Activated T-cell treated with anti-CD3 and anti-CD28 coated beads for 4 hours (primary cell): Measurements from ENCODE around the gene RASGRF1.
"Not testable (repeated sequence)": the region's sequence is repeated elsewhere in the genome, so short reads cannot be mapped to it uniquely, and the experiment has no call there.

ENCODE experiments used
- DNase-seq: peaks from one replicate; pipeline ENCODE4 v3.0.0-alpha.2; 2020

RASGRF1 gene

GRCh38 chr15:79034284-79034683 lies 56.3 kb downstream of the RASGRF1 start:
- DNase-seq, result no peak

DNA sequence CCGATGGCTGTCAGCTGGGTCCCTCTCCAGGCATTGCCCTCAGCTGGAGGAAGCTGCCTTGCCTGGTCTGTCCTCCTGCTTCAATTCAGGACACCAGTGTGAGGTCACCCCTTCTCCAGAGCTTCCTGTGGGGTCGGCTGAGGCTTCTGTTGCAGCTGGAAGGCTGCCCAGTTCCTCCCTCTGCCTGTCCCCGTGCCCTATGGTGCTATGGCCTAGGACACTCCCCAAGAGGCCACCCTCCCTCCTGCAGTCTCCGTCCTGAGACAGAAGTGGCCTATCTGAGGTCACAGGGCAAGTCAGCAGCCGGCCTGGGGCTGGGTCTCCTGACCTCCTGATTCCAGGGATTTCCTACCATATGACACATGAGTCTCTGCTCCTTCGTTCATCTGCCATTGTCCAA lies 57.9 kb downstream of the RASGRF1 start:
- DNase-seq, result no peak

GRCh38 chr15:79031821-79032220 lies 58.8 kb downstream of the RASGRF1 start:
- no peak for DNase-seq

DNA sequence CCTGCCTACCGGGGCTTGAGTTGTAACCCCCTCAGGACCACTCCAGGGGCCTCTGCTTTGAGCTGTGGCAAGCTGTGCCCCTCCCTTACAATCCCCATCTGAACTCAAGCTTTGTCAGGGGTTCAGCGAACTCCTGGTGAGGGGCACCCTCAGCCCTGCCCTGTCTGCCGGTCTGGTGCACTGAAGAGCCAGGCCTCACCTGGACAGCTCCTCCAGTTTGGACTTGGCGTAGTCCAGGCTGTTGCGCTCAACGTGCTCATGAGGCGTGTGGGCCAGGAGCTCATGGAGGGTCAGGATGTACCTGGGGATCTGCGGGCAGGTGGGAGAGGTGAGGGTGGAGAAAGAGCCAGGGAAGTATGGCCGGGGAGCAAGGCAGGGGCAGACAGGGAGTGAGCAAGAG lies 59.4 kb downstream of the RASGRF1 start:
- no peak for DNase-seq

DNA sequence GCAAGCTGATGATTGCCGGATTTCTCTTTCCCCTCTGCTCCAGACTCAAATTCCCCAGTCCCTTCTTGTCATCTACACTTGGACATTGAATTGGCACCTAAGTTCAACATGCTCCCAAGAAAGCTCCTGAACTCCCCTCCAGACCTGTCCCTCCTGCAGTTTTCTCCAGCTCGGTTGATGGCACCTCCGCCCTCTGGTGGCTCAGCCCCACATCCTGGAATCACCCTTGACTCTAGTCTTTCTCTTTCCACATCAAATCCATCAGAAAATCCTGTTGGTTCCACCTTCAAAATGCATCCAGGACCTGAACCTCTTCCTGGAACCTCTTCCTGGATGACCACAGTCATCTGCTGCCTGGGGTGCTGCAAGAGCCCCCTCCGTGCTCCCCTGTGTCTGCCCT lies 60.1 kb downstream of the RASGRF1 start:
- no peak for DNase-seq

DNA sequence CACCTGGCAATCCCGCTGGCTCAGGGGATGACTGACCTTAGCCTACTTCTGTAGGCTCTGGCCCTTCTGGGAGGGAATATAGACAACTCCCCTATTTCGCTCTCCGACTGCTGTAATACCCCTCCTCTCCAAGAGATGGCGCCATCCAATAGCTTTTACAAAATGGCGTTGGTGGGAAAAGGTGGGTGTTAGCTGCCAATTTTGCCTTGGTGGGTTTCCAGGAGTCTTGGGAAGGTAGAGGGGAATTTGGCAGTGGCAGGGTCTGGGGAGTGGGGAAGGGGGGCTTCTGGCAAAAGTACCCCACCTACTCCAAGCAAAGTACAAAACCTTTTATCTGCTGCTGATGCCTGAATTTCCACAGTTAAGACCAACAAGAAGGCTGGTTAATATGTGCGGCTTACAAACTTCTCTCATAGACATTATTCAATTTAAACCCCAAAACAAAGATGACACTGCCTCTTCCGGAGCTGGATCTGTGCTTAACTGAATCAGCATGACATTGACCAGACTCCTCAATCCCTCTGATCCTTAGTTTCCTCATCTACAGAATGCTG lies 62.1 kb downstream of the RASGRF1 start:
- no peak for DNase-seq

DNA sequence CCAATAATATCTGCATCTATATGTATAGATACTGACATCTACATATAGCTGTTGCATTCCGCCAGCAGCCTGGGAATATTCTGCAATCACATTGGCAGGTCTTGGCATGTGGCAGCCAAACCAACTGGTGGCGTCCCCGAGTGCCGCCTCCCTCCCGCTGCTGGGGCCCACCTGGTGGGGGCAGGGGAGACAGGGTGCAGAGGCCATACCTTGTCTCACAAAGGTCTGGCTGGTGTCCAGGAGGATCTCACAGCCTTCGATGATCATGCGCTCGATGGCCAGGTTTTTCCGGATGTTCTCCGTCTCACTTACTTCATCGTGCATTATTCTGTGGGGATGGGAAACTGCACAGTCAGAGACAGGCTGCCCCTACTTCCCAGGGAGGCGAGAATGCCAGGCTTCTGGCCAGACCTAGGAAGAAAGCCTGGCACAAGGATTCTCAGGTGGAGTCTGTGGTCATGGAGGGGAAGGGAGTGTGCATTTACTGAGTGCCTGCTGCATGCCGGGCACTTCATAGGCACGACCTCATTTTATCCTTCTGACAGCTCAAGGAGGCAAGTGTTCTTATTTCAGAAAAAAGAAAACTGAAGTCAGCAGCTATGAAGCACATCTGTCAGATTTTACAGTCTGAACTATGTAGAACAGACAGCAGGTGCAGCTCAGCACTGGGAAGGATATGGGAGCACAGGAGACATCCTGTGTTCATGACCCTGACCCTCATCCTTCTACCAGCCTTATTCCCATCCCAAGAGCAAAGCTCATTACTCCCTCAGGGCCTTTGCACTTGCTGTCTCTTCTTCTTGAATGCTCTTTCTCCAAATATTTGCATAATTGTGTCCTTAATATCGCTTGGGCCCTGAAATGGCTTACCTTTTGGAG lies 62.8 kb downstream of the RASGRF1 start:
- DNase-seq, result no peak

- no peak for DNase-seq
Observed at GRCh38 chr15:79025802-79026201, 64.8 kb downstream of the RASGRF1 start.

GRCh38 chr15:79025201-79025600 lies 65.4 kb downstream of the RASGRF1 start:
- no peak for DNase-seq

DNA sequence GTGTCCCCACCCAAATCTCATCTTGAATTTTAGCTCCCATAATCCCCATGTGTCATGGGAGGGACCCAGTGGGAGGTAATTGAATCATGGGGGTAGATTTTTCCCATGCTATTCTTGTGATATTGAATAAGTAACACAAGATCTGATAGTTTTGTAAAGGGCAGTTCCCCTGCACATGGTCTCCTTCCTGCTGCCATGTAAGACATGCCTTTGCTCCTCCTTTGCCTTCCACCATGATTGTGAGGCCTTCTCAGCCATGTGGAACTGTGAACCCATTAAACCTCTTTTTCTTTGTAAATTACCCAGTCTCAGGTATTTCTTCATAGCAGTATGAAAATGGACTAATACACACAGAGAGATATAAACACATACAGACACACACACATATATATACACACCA lies 66.1 kb downstream of the RASGRF1 start:
- not testable (repeated sequence) for DNase-seq

GRCh38 chr15:79023918-79024317 lies 66.7 kb downstream of the RASGRF1 start:
- no peak for DNase-seq

DNA sequence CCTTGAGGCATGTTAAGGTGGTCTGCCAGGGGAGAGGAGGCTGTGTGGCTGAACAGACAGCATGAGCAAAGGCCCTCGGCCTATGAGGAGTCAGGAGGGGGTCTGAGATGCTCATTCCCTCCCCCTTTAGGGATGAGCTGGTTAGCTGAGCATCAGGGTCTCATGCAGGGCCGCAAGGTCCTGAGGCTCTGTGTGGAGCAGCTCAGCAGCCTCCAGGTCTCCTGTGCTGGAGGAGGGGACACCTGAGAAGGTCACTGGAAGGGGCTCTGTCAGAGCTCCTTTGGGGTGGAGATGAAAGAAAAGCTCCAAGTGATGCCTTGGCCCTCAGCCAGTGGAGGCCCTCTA lies 67.1 kb downstream of the RASGRF1 start:
- no peak for DNase-seq

DNA sequence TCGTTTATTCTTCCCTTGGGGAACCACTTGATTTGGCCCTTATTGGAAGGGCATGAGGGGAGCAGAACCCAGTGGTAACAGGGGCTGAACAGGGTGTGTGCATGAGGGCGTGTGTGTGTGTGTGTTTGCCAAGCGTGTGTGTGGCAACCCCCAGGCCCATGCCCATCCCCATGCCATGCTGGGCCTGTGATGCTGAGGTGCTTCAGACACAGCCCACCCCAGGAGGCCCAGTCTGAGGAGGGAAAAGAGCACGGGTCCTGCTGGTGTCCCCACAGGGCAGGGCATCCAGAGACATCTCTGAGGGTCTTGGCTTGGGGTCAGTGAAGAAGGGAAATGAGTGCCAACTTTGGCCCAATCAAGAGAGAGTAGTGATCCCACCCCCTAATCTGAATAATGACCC lies 71.6 kb downstream of the RASGRF1 start:
- no peak for DNase-seq

- no peak for DNase-seq
Observed at GRCh38 chr15:79017953-79018352, 72.6 kb downstream of the RASGRF1 start.

DNA sequence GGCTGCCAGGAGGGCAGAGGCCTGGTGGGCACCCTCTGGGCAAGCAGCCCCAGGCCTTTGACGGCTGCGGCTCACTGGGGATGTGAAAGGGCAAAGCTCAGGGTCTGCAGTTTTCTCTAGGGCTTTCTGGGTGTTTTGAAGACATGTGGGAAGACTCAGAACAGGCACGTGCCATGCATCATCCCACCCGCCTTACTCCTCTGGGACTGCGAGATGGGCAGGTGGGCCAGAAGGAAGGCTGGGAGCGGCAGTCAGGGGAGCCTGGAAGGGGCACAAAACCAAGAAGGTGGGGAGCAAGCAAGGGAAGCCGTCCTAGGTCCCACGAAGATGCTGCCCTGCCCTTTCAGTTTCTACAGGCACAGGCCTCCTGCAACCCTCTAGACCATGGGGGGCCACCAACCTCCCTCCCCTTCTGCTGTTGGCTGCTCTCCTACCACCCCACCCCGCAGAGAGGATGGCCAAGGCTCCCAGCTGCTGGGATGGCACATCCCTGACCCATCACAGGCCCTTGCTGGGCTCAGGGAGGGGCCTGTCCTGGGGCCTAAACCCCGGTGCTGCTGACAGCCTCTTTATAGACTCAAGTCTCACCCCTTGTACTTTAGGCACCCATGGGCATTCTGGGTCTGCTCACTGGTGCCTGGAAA lies 73.9 kb downstream of the RASGRF1 start:
- DNase-seq, result no peak

- DNase-seq, result no peak
Observed at GRCh38 chr15:79015416-79015815, 75.2 kb downstream of the RASGRF1 start.

DNA sequence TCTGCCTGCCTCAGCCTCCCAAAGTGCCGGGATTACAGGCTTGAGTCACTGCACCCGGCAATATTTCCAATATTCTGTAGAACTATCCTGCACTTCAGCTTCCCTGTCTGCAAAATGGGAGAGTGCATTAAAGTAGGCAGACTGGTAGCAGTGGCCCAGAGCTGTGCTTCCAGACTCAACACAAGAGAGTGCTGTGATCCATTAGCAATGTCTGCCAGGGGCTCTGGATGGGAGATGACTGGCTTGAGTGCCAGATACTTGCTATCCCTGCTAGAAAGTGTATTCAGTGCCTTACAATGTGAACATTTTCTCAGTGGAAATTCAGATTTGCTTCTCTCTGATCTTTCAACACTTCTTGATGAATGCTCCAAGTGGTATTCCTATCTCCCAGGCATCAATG lies 80.3 kb downstream of the RASGRF1 start:
- no peak for DNase-seq

GRCh38 chr15:79009379-79009778 lies 81.2 kb downstream of the RASGRF1 start:
- no peak for DNase-seq

- DNase-seq, result no peak
Observed at GRCh38 chr15:79008659-79009058, 81.9 kb downstream of the RASGRF1 start.

GRCh38 chr15:79007066-79007465 lies 83.5 kb downstream of the RASGRF1 start:
- DNase-seq, result no peak

- DNase-seq, result no peak
Observed at GRCh38 chr15:79006071-79006470, 84.5 kb downstream of the RASGRF1 start.

DNA sequence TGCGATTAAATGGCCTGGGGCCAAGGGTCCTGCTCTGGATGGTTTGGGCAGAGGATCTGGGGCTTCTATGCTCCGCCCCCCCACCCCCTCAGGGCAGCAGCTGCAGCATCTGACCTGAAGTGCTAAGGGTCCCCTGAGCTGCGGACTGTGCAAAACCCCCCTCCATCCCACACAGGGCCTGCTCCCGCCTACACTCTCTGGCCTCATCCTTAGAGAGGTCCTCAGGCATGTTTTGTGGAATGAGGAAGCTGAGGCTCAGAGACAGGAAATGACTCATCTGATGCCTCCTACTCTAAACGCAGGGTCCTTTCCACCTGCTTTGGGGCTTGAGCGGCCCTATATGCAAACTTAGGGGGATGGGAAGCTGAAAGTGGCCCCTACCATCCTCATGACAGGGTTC lies 86.2 kb downstream of the RASGRF1 start:
- no peak for DNase-seq

DNA sequence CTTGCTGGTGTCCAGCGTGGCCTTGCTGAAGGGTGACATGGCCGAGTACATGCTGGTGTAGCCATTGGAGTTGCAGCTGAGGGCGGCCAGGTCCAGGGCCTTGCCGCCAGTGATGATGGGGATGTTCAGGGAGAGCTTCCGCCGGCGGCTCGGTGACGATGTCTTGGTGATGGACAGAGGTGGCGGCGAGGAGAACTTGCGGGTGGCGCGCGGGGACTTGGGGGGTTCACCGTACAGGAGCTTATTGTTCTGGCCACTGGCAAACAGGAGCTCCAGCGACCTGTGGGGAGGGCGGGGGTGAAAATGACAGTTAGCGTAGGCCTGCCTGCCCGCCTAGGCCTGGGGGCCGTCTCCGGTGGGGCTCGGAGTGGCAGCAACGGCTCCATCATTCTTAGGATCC lies 86.7 kb downstream of the RASGRF1 start:
- no peak for DNase-seq

DNA sequence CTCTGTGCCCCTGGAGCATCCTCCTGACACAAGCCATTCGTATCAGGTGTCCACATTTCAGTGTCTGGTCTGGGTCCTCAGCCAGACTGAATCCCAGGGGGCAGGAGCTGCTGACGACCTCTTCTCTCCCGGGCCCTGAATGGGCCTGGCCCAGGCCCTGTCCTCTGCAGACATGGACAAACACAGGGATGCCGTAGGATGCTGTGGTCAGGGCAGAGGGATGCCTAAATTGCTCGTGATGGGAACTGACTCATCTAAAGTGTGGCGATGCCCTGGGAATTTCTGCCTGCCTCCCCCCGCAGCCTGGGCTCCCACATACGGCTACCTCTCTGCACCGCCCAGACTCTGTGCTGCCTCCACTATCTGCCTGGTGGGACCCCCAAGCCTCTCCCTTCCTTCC lies 87.3 kb downstream of the RASGRF1 start:
- no peak for DNase-seq
